H1 (cell line): Measurements from ENCODE around the gene KCNJ4. TPM values are rescaled to one million over a fixed set of nuclear protein-coding genes. Genes with fewer than 3 reads are reported as not detected.

Experiments used
- CHD2 ChIP-seq: IDR thresholded peaks from 2 replicates; pipeline ENCODE4 v1.6.1; 2012; ENCODE audit warnings: low read length, improper control_type of control experiment
- CTBP2 ChIP-seq: IDR thresholded peaks from 2 replicates; pipeline ENCODE4 v1.7.0; 2011; ENCODE audit warnings: borderline replicate concordance, mild to moderate bottlenecking, moderate library complexity, mixed read lengths, low read length; ENCODE audit not compliant: insufficient read depth, insufficient read length
- CTCF ChIP-seq, 3 experiments: IDR thresholded peaks; 1 replicate in 2 of 3; 2 replicates in 1 of 3; pipeline versions ENCODE4 v1.5.1 to v1.6.1; 2011; ENCODE audit warnings: low read length in 3 of 3, mild to moderate bottlenecking in 3 of 3, inconsistent platforms in 2 of 3, low read depth in 1 of 3, moderate library complexity in 1 of 3; ENCODE audit not compliant: insufficient read depth in 1 of 3; ENCODE audit errors: control extremely low read depth in 1 of 3
- JUN ChIP-seq: IDR thresholded peaks from 2 replicates; pipeline ENCODE4 v1.6.1; 2011; ENCODE audit warnings: low read depth, mild to moderate bottlenecking, improper control_type of control experiment, low read length
- KDM5A ChIP-seq: fragments of 200-600 bp; IDR thresholded peaks from 2 replicates; pipeline ENCODE4 v1.7.1; 2012; ENCODE audit warnings: mild to moderate bottlenecking, low read length, inconsistent platforms, mixed read lengths
- RBBP5 ChIP-seq: IDR thresholded peaks from 2 replicates; pipeline ENCODE4 v1.7.1; 2012; ENCODE audit warnings: low read depth, mild to moderate bottlenecking, inconsistent platforms, low read length, moderate library complexity, borderline replicate concordance
- SIX5 ChIP-seq: IDR thresholded peaks from 2 replicates; pipeline ENCODE4 v1.6.1; 2011; ENCODE audit warnings: mild to moderate bottlenecking, low read depth, low read length
- polyA plus RNA-seq, 7 experiments: library from polyadenylated mRNA; depleted of rRNA in 3 of 7; stranded (reverse) in 5 of 7; unstranded in 2 of 7; fragments of >200 nt in 5 of 7; fragments of 200-250 nt in 2 of 7; gene quantifications; 1 replicate in 5 of 7; 2 replicates in 1 of 7; 4 replicates in 1 of 7; pipeline versions ENCODE4 v1.2.1 to v1.2.3, GENCODE V29; 2011 to 2013; ENCODE audit warnings: missing spikeins in 2 of 7, mixed read lengths in 2 of 7
- total RNA-seq: library from RNA; stranded (reverse); fragmentation: NEBNext Ultra II Directional; extraction: Animal tissue kit (Norgen Biotek cat#: 25700); gene quantifications from 2 replicates; pipeline ENCODE4 v1.2.1, GENCODE V29; 2021
- TF ChIP-seq, protein P1 (sequence below): fragments of 300-600 bp; sonication (generic); IDR thresholded peaks from 2 replicates; pipeline ENCODE4 v1.7.1; 2012; ENCODE audit warnings: low read length, moderate library complexity, mild to moderate bottlenecking, inconsistent platforms; ENCODE audit not compliant: insufficient replicate concordance

The KCNJ4 gene
- total and polyA plus RNA-seq, 2 of the 8 experiments (the other 6 are each of a cell fraction or from before 2014, with no cell fraction given) = 1.4 to 2.2 TPM

DNA sequence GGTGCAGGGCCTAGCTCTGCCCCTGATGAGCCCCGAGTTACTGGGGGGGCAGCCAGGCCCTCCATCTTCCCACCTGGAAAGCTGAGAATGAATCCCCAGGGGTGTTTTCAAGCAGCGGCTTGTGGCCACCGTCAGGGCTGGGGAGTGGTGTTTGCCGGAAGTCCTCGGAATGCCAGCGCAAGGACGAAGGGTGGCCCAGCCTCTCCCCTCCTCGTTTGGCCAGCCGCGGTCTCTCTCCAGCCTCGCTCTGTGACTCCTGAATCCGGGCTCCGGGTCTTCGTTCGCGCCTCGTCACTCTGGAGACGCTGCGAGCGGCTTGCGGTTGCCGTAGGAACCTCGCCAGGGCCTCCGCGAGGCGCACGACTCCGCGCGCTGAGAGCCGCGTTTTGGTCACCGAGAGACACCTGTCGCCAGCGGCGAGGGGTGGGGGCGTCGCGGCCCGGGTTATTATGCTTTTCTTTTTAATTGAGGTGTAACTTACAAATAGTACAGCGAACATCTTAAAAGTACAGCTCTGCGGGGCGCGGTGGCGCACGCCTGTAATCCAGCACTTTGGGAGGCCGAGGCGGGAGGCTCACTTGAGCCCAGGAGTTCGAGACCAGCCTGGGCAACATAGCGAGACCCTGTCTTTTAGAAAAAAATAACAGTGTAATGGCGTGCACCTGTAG is 6.5 kb upstream of the KCNJ4 start (continued):
- TF ChIP-seq, protein P1, sequence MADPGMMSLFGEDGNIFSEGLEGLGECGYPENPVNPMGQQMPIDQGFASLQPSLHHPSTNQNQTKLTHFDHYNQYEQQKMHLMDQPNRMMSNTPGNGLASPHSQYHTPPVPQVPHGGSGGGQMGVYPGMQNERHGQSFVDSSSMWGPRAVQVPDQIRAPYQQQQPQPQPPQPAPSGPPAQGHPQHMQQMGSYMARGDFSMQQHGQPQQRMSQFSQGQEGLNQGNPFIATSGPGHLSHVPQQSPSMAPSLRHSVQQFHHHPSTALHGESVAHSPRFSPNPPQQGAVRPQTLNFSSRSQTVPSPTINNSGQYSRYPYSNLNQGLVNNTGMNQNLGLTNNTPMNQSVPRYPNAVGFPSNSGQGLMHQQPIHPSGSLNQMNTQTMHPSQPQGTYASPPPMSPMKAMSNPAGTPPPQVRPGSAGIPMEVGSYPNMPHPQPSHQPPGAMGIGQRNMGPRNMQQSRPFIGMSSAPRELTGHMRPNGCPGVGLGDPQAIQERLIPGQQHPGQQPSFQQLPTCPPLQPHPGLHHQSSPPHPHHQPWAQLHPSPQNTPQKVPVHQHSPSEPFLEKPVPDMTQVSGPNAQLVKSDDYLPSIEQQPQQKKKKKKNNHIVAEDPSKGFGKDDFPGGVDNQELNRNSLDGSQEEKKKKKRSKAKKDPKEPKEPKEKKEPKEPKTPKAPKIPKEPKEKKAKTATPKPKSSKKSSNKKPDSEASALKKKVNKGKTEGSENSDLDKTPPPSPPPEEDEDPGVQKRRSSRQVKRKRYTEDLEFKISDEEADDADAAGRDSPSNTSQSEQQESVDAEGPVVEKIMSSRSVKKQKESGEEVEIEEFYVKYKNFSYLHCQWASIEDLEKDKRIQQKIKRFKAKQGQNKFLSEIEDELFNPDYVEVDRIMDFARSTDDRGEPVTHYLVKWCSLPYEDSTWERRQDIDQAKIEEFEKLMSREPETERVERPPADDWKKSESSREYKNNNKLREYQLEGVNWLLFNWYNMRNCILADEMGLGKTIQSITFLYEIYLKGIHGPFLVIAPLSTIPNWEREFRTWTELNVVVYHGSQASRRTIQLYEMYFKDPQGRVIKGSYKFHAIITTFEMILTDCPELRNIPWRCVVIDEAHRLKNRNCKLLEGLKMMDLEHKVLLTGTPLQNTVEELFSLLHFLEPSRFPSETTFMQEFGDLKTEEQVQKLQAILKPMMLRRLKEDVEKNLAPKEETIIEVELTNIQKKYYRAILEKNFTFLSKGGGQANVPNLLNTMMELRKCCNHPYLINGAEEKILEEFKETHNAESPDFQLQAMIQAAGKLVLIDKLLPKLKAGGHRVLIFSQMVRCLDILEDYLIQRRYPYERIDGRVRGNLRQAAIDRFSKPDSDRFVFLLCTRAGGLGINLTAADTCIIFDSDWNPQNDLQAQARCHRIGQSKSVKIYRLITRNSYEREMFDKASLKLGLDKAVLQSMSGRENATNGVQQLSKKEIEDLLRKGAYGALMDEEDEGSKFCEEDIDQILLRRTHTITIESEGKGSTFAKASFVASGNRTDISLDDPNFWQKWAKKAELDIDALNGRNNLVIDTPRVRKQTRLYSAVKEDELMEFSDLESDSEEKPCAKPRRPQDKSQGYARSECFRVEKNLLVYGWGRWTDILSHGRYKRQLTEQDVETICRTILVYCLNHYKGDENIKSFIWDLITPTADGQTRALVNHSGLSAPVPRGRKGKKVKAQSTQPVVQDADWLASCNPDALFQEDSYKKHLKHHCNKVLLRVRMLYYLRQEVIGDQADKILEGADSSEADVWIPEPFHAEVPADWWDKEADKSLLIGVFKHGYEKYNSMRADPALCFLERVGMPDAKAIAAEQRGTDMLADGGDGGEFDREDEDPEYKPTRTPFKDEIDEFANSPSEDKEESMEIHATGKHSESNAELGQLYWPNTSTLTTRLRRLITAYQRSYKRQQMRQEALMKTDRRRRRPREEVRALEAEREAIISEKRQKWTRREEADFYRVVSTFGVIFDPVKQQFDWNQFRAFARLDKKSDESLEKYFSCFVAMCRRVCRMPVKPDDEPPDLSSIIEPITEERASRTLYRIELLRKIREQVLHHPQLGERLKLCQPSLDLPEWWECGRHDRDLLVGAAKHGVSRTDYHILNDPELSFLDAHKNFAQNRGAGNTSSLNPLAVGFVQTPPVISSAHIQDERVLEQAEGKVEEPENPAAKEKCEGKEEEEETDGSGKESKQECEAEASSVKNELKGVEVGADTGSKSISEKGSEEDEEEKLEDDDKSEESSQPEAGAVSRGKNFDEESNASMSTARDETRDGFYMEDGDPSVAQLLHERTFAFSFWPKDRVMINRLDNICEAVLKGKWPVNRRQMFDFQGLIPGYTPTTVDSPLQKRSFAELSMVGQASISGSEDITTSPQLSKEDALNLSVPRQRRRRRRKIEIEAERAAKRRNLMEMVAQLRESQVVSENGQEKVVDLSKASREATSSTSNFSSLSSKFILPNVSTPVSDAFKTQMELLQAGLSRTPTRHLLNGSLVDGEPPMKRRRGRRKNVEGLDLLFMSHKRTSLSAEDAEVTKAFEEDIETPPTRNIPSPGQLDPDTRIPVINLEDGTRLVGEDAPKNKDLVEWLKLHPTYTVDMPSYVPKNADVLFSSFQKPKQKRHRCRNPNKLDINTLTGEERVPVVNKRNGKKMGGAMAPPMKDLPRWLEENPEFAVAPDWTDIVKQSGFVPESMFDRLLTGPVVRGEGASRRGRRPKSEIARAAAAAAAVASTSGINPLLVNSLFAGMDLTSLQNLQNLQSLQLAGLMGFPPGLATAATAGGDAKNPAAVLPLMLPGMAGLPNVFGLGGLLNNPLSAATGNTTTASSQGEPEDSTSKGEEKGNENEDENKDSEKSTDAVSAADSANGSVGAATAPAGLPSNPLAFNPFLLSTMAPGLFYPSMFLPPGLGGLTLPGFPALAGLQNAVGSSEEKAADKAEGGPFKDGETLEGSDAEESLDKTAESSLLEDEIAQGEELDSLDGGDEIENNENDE = no peak
- TF ChIP-seq CTCF (IDR thresholded peaks at IDR 0.05; ENCODE audit: control extremely low read depth in 1 of 3, insufficient read depth in 1 of 3, low read depth in 1 of 3, low read length in 3 of 3) (no peak), RBBP5 (no peak), CTBP2 (peak; percentile 28), CHD2 (no peak), JUN (no peak), KDM5A (no peak), SIX5 (no peak)
